Measurements from ENCODE around the gene APOLD1.

DNA sequence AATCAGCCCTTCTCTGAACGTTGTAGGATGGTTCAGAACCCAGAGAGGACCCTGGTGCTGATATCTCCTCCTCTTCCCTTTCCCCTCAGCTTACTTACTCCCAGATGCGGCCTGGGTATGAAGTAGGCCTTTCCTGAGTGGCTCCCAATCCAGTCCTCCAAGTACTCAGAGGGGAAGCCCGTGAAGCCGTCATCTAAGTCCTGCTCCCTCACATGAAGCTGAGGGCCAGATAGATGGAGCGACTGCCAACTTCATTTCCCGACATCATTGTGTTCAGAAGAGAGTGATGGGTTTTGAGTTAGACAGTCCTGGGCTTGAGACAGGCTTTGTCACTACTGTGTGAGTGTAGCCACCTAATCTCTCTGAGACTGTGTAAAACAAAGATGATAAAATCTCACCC lies 2.7 kb downstream of the APOLD1 start:
- no peak for TF ChIP-seq POLR2A (IDR thresholded peaks at IDR 0.05; ENCODE audit: low read length)
- no peak for TF ChIP-seq GATA1 (IDR thresholded peaks at IDR 0.05; ENCODE audit: low read depth, low read length)
